SW480 (cell line): ENCODE results near the gene COL5A1.
A peak's percentile ranks its signal among the peaks of the same experiment; 100 is the strongest.

Experiments
- DNase-seq: peaks from one replicate; pipeline ENCODE4 v3.0.0-alpha.2; 2016; ENCODE audit warnings: low spot score

The COL5A1 gene

DNA sequence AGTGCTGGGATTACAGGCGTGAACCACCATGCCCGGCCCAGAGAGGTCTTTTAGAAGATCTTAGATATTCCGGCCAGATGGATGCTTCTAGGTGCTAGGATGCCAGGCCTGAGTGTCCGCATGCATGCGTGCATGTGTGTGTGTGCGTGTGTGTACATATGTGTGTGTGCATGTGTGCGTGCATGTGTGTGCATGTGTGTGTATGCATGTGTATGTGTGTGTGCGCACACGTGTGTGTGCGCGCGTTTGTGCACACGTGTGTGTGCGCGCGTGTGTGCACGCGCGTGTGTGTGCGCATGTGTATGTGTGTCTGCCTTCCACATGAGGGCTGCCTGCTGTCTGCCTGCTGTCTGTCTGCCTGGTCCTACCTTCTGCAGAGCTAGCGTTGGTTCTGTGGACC, 151.0 kb downstream of the COL5A1 start:
- DNase-seq, result no peak

GRCh38 chr9:134793288-134794188, 151.9 kb downstream of the COL5A1 start:
- DNase-seq, result no peak

- no peak for DNase-seq
These were observed 153.2 kb downstream of the COL5A1 start for GRCh38 chr9:134794663-134795370.

GRCh38 chr9:134795446-134795845, 153.8 kb downstream of the COL5A1 start:
- DNase-seq, result no peak

DNA sequence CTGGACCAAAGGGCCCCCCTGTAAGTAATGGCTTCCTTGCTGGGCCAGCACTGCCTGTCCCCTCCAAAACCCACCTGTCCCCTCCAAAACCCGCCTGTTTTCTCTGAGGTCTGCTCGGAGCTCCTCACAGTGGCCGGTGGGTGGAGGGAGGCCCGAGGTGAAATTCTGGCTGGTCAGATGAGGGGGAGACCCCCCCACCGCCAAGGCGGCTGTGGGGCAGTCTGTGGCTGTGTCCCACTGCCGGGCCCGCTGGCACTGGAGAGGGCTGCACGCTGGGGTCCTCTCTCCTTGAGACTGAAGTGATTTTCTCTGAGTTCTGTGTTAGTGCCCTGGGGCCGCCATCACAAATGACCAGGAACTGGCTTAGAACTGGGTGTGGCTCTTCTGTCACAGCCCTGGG, 155.3 kb downstream of the COL5A1 start:
- no peak for DNase-seq

GRCh38 chr9:134800791-134801339, 159.3 kb downstream of the COL5A1 start:
- DNase-seq, result no peak

- no peak for DNase-seq
These were observed 160.7 kb downstream of the COL5A1 start for GRCh38 chr9:134802216-134802795.

- DNase-seq, result no peak
These were observed 163.3 kb downstream of the COL5A1 start for GRCh38 chr9:134804871-134805270.

- DNase-seq, result no peak
These were observed 166.3 kb downstream of the COL5A1 start for GRCh38 chr9:134807716-134808446.

DNA sequence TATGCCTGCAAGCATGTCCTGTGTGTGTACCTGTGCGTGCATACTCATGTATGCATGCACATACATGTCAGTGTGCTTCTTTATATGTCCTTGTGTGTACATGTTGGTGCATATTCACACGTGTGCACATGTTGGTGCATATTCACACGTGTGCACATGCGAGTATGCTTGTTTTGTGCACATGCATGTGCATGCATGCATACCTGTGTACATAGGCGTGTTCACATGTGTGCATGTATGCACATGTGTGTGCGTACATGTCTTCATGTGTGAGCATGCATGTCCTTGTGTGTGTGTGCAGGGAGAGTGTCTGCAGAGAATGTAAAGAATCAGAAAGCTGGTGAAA, 166.8 kb downstream of the COL5A1 start:
- no peak for DNase-seq

- no peak for DNase-seq
These were observed 167.7 kb downstream of the COL5A1 start for GRCh38 chr9:134809292-134809691.

DNA sequence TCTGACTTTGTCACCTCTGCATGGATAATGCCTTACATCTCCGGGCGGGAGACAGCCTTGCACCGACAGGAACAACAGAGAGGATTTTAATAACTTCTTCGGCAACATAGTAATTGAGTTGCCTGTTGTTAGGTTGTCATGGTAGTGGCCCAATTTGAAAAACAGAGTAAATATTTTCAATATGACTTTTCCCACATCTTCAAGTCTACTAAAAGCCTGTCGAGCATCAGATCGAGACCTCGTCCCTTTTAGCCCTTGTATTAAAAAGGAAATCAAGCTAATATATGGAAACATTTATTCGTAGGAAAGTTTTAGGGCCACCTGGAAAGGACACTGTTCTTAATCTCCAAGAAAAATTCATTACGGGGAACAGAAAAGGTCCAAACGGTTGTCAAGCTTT, 168.2 kb downstream of the COL5A1 start:
- DNase-seq, result no peak

DNA sequence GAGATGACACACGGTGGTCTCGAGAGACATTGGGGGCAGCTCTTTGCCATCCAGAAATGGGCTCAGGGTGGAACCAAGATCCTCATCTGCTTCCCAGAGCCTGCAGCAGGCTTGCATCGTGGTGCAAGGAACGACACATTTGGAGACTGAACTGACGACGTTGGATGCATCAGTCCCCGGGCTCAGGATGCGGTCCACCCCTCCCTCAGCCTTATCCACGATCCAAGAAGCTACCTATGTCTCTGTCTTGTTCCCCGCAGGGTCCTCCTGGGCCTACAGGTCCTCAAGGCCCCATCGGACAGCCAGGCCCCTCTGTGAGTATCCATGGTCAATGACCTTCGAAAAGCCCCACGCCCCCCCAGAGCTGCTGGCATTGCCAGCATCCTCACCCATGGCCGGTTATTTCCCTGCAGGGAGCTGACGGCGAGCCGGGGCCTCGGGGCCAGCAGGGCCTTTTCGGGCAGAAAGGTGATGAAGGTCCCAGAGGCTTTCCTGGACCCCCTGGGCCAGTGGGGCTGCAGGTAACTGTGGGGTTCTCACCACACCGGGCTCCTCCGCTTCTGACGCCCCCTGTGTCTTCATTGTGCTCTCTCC, 169.6 kb downstream of the COL5A1 start:
- no peak for DNase-seq

DNA sequence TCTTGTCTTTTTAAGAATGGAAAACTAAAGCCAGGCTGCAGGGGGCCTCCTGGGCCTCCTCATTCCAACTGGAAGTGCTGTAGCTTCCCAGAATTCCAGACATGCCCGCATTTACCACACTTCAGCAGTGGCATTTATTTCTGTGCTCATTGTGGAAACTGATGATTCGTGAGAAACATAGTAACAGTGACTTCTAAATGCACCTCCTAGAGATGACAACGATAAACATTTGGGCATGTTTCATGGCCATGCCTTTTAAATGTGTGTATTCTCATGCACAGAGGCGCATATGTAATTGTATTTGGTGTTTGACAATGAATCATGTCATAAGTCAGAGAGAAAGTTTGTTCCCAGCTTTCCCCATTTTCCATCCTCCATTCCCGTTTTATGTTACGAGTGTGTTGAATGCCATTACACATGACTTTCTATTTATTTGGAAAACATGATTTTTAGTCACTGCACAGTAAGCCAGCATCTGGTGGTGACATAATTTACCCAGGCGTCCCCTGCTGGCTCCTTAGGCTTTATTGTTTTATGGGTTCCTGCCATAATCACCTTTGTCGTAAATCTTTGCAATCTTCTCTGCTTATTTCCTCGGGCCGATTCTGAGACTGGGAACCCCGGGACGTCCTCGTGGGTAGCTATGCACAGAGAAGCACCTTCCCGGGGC, 170.2 kb downstream of the COL5A1 start:
- peak; percentile 40 for DNase-seq

DNA sequence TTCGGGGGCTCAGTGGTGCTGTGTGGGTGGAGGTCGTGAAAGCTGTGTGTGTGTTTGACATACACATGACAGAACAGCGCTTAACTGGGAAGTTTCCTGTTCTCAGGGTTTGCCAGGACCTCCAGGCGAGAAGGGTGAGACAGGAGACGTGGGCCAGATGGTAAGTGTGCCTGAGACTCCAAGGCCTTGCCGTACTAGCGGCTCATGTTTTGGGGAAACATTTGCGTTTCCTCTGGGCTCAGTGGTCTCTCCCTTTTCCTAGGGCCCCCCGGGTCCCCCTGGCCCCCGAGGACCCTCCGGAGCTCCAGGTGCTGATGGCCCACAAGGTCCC, 170.7 kb downstream of the COL5A1 start:
- DNase-seq, result no peak

DNA sequence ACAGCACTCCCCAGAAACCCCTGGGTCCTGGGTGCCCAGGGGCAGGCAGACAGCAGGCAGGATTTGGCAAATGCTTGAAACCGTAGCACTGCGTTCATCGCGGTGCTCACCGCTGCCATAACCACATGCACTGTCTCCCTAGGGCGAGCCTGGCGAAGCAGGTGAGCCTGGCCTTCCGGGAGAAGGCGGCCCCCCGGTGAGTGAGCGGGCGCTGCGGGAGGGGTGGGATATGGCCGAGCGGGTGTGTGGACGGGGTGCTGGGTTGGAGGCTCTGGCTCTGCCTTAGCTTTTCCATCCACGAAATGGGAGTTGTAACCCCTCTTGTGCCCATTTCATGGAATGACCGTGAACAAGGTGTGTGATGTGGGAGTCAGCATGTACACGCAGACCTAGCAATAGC, 172.2 kb downstream of the COL5A1 start:
- no peak for DNase-seq

DNA sequence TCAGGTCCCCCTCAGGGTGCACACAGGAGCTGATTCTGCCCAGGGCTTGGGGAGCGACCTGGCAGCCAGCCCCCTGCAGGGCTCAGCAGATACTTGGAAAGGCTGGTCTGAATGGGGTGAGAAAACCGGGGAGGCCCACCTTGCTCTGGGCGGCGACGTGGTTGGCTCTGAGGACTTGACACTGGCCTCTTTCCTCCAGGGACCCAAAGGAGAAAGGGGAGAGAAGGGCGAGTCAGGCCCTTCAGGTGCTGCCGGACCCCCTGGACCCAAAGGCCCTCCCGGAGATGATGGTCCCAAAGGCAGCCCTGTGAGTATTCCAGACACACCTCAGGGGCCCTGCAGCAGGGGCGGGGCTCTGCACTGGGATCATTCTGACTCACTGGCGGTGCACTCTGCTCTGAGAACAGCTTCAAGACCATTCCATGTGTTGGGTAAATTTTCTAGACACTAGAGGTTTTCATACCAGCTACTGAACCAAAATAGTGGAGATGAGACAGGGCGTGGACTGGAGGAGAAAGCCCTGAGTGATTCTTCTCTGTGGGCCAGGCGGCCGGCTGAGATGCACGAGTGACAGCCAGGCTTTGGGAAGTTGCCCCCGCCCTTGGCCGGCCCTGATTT, 173.1 kb downstream of the COL5A1 start:
- no peak for DNase-seq

- no peak for DNase-seq
These were observed 174.0 kb downstream of the COL5A1 start for GRCh38 chr9:134815435-134816214.

- DNase-seq, result no peak
These were observed 174.7 kb downstream of the COL5A1 start for GRCh38 chr9:134816264-134816663.

DNA sequence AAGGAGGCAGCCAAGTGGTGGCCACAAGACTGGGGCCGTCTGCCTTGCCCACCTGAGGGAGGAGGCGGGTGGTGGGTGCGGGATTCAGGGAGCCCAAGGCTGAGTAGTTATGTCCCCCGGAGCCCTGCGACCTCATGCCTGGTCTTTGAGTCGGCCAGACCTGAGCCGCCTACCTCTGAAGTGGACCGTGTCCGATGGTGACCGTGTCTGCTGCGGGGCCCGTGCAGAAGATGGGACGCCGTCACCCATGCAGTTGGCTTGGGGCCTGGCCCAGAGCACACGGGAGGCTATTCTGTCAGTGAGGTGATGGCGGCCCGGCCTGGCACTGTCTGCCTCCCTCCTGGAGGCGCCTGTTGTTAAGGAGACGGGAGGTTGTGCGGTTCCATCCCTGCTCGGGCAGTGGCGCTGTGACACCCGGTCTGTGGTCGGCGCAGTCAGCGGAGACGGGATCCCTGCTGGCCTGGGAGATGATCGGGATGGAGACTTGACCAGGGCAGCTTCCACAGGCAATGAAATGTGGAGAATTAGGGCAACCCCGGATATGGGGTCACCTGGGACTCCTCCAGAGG, 176.5 kb downstream of the COL5A1 start:
- DNase-seq, result no peak
